GM21576 (cell line): ENCODE measurements around the gene PLEKHG2.
A peak's percentile ranks its signal among the peaks of the same experiment; 100 is the strongest.

ENCODE experiments used
- ATAC-seq: cut with Tn5 transposase; IDR thresholded peaks from one replicate; pipeline ENCODE4 v1.9.1; 2021; ENCODE audit warnings: mild to moderate bottlenecking, moderate library complexity; ENCODE audit not compliant: unreplicated experiment

The PLEKHG2 gene

GRCh38 chr19:39382991-39383828, 29.3 kb upstream of the PLEKHG2 start:
- ATAC-seq: no peak

- ATAC-seq: no peak
These were observed 27.5 kb upstream of the PLEKHG2 start for GRCh38 chr19:39384839-39385568.

DNA sequence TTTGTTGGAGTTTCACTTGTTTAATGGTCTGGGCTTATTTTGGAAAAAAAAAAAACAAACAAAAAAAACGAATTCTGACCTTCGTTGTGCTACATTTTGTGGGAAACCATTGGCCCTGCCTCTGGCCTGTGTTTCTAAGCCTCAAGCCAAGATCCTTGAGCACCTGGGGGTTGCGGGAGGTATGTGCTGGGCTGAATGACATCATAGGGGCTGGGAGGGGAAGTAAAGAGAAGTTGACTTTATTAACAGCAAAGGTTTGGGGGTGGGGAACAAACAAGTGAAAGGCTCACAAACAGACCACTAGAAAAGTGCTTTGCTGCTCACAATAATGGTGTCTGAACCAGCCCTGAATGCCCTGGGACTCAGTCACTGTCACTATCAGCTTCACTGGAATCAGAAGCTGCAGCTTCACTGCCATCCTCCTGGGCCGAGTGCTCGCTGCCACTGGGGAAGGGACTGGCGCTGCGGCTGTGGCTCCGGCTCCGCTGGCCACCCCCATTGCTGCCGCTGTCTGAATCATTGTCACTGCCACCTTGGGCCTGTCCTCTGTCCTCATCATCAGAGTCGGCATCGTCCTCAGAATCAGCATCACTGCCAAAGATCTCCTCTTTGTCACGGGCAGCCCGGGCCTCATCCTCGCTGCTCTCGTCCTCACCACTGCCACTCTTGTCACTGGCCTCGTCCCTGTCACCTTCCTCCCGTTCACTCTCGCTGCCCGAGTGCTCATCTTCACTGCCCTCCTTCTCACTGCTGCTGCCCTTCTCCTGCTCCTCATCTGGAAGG, 26.6 kb upstream of the PLEKHG2 start:
- ATAC-seq: no peak

- ATAC-seq: no peak
These were observed 25.9 kb upstream of the PLEKHG2 start for GRCh38 chr19:39386557-39386956.

- ATAC-seq: no peak
These were observed 23.8 kb upstream of the PLEKHG2 start for GRCh38 chr19:39388657-39389056.

- ATAC-seq: no peak
These were observed 22.6 kb upstream of the PLEKHG2 start for GRCh38 chr19:39389631-39390414.

DNA sequence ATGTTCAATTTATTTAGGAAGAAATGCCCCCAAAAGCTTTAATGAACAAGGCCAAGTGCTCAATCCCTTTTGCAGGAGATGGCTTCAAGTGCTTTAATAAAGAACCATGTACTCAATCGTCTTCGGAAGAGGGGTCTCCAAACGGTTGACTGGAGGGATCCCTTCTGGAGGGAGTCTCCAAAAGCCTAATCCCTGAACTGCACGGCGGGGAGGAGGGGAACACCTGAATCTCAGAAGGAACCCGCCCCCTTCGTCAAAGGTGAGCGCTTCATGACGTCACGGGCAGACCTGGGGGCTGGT, 22.1 kb upstream of the PLEKHG2 start:
- no peak for ATAC-seq

DNA sequence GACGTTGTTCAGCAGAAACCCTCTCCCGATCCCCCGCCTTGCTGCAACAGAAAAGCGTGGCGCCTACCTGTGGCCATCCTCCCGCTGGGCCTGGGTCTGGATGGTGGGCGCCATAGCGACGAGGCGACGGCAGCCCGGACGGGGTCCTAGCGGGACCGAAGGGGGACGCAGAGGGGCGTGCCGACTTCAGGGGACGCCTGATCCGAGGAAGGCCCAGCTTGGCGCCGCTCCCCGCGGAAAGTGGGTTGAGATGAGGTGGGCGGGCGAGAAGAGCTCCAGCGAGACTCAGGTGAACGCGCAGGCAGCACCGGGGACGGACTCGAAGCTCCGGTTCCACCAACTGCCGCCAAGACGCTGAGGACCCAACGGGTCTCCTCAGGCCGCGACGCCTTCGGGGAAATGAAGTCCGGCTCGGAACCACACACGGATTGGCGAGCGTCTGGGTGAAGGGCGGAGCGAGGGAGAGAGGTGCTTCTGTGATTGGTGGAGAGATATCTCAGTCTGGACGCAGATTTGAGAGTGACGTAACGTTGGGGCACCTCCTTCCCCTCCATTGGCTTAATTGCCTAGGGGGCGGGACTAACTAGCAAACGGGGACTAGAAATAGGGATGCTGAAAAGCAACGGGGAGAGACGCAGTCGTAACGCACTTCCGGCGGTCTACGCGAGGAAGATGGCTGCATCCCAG, 21.6 kb upstream of the PLEKHG2 start, which contains the start of the genes MED29 and PAF1:
Gene MED29, plus strand, starts transcription at position 628 of the 687 bp plus-strand sequence. Its CDS starts 45 bp downstream, at position 673.
Gene PAF1, minus strand, starts transcription at position 356 of the 687 bp plus-strand sequence. Its CDS starts 242 bp downstream, at position 114.
- ATAC-seq: peak; percentile 84

DNA sequence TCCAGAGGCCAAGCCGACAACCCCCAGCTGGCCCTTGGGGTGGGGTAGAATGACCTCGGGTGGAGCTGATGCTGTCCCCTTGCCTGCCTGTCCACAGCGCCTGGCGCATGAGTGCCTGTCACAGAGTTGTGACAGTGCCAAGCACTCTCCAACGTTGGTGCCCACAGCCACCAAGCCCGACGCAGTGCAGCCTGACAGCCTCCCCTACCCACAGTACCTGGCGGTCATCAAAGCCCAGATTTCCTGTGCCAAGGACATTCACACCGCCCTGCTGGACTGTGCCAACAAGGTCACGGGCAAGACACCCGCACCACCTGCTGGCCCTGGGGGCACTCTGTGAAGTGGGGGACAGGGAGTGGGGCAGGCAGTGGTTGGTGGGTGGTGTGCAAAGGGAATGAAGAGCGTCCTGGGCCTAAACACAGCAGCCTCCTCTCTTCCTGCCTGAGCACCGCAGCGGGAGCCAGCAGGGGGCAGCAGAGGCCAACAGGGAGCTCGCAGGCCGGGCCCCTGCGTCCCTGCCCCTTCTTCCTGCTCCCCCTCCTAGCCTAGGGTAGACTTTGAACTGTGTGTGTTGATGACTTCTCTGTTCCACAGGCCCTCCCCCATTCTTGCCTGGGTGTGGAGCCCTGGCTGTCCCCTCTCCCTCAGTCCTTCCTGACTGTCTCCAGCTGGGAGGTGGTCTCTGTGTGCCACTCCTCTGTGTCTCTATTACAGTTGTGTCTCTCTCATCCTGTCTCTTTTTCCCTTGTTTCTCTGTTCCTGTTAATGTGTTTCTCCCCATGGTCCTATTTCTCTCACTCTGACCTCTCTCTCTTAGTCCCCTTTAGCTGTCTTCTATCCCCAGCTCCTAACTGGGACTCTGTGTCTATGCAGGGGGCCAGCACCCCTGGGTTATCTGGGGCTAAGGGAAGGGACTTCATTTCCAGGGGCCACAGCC, 14.8 kb upstream of the PLEKHG2 start:
- peak; percentile 40 for ATAC-seq

- ATAC-seq: no peak
These were observed 14.1 kb upstream of the PLEKHG2 start for GRCh38 chr19:39398297-39398864.

- no peak for ATAC-seq
These were observed 12.8 kb upstream of the PLEKHG2 start for GRCh38 chr19:39399668-39400050.

GRCh38 chr19:39400061-39400460, 12.4 kb upstream of the PLEKHG2 start:
- ATAC-seq: no peak

DNA sequence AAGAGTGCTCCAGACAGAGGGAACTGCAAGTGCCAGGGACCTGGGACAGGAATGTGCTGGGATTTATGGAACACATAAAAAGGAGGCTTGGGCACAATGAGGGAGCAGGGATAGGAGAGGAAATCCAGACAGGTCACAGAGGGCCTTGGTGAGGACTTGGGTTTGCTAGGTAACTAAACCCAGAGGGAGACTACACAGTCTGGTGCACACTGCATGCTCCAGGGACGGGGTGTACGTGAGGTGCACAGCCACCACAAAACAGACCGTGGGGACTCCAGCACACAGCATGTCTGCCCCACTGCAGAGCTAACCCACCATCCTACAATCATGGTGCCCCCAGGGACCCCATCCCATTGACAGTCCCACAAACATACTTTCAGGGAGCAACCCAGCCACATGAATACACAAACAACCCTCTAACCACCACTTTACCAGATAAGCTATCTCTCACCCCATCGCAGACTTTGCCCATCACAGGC, 11.4 kb upstream of the PLEKHG2 start:
- ATAC-seq: no peak

- ATAC-seq: no peak
These were observed 10.7 kb upstream of the PLEKHG2 start for GRCh38 chr19:39401549-39402345.

- ATAC-seq: no peak
These were observed 9.8 kb upstream of the PLEKHG2 start for GRCh38 chr19:39402346-39403300.
